T47D (cell line): ENCODE measurements around the gene DKK2.

Source experiments
- DNase-seq, 2 experiments: peaks; one replicate each; pipeline versions ENCODE4 v3.0.0 to v3.0.0-alpha.2; 2011 to 2012; ENCODE audit warnings: low read depth in 1 of 2, low spot score in 1 of 2
- JUND ChIP-seq: IDR thresholded peaks from 2 replicates; pipeline ENCODE4 v1.6.1; 2012; ENCODE audit warnings: low read depth
- in situ Hi-C: cut with HindIII; loops from 2 replicates; pipeline ENCODE4 v1.10.0; 2016; ENCODE audit warnings: low sequenced_read_pairs, low pct_unique_long_range_greater_than_20kb

DKK2 gene

GRCh38 chr4:107044170-107044569, 8.1 kb upstream of the DKK2 start:
- DNase-seq = peak in 1 of 2 experiments; percentile 8
- in situ Hi-C loops = no loop called here
- TF ChIP-seq JUND = no peak

- in situ Hi-C loops = no loop called here
- DNase-seq = peak in 1 of 2 experiments; percentile 38
- TF ChIP-seq JUND = no peak
These were observed 1.1 kb upstream of the DKK2 start for GRCh38 chr4:107037199-107037584.

GRCh38 chr4:107036584-107037198, 578 bp upstream of the DKK2 start:
- DNase-seq = no peak
- TF ChIP-seq JUND = no peak
- in situ Hi-C loops = no loop called here

GRCh38 chr4:107034996-107035818, 906 bp downstream of the DKK2 start:
- TF ChIP-seq JUND = no peak
- in situ Hi-C loops = no loop called here
- DNase-seq = no peak

- TF ChIP-seq JUND = no peak
- in situ Hi-C loops = no loop called here
- no peak for DNase-seq
These were observed 1.8 kb downstream of the DKK2 start for GRCh38 chr4:107034091-107034995.

- no peak for DNase-seq
- in situ Hi-C loops = no loop called here
- no peak for TF ChIP-seq JUND
These were observed 8.7 kb downstream of the DKK2 start for GRCh38 chr4:107027379-107027778.

- no peak for TF ChIP-seq JUND
- DNase-seq = no peak
- in situ Hi-C loops = no loop called here
These were observed 17.8 kb downstream of the DKK2 start for GRCh38 chr4:107018344-107018735.

GRCh38 chr4:107017443-107018343, 18.4 kb downstream of the DKK2 start:
- no peak for DNase-seq
- in situ Hi-C loops = no loop called here
- TF ChIP-seq JUND = no peak

GRCh38 chr4:107011312-107011711, 24.8 kb downstream of the DKK2 start:
- no peak for DNase-seq
- no peak for TF ChIP-seq JUND
- in situ Hi-C loops = no loop called here

- in situ Hi-C loops = no loop called here
- no peak for TF ChIP-seq JUND
- no peak for DNase-seq
These were observed 26.7 kb downstream of the DKK2 start for GRCh38 chr4:107009196-107009968.

GRCh38 chr4:107008115-107008514, 28.0 kb downstream of the DKK2 start:
- no peak for TF ChIP-seq JUND
- DNase-seq = no peak

GRCh38 chr4:107006218-107006617, 29.9 kb downstream of the DKK2 start:
- TF ChIP-seq JUND = no peak
- in situ Hi-C loops = no loop called here
- no peak for DNase-seq

More at GRCh38 chr4:107008115-107008514, 28.0 kb downstream of the DKK2 start:
- in situ Hi-C loops = no loop called here
